Breast epithelium (tissue), 4 donors: ENCODE data around the gene RNU6-9. TPM values are rescaled to one million over a fixed set of nuclear protein-coding genes. Genes with fewer than 3 reads are reported as not detected.

Source experiments
- DNase-seq, 2 donors: peaks; one replicate each; pipeline ENCODE4 v3.0.0-alpha.2; 2019; ENCODE audit warnings: low spot score in 2 of 2
- H3K27ac ChIP-seq, 2 donors: fragments of 200-600 bp; sonication (generic) in 1 of 2; one replicate each; pipeline ENCODE4 v1.5.1; 2016 to 2019; ENCODE audit warnings: mild to moderate bottlenecking in 1 of 2
- H3K27me3 ChIP-seq, 2 donors: fragments of 200-600 bp; sonication (generic) in 1 of 2; one replicate each; pipeline versions ENCODE4 v1.5.1 to v1.6.0; 2017 to 2019; ENCODE audit warnings: control low read depth in 1 of 2, mild to moderate bottlenecking in 1 of 2
- H3K36me3 ChIP-seq: fragments of 200-600 bp; one replicate; pipeline ENCODE4 v1.5.1; 2019
- H3K4me1 ChIP-seq, 2 donors: fragments of 200-600 bp; sonication (generic); one replicate each; pipeline ENCODE4 v1.5.1; 2016 to 2019; ENCODE audit warnings: control low read depth in 1 of 2
- H3K4me3 ChIP-seq, 3 donors: fragments of 200-600 bp; sonication (generic); 1 replicate in 2 of 3; 2 replicates in 1 of 3; pipeline ENCODE4 v1.5.1; 2016 to 2019; ENCODE audit warnings: mild to moderate bottlenecking in 3 of 3, moderate library complexity in 2 of 3
- H3K9me3 ChIP-seq, 2 donors: fragments of 200-600 bp; sonication (generic) in 1 of 2; one replicate each; pipeline ENCODE4 v1.5.1; 2016 to 2019; ENCODE audit warnings: control low read depth in 1 of 2
- POLR2A ChIP-seq: fragments of 450-650 bp; IDR thresholded peaks from one replicate; pipeline ENCODE4 v1.6.1; 2016; ENCODE audit warnings: antibody characterized with exemption, mild to moderate bottlenecking, moderate library complexity
- POLR2AphosphoS5 ChIP-seq, 3 donors: sonication (generic); formaldehyde crosslinking; IDR thresholded peaks; one replicate each; pipeline ENCODE4 v1.6.1; 2017; ENCODE audit warnings: antibody characterized with exemption in 3 of 3
- intact Hi-C: fragments of 100-400 bp; cut with DNase I; formaldehyde crosslinking; loops from one replicate; pipeline ENCODE4 v1.15.1; 2023; ENCODE audit warnings: low total_unique reads
- total RNA-seq, 3 donors: library from RNA; depleted of rRNA; stranded (reverse); fragments of >200 nt; gene quantifications; one replicate each; pipeline ENCODE4 v1.1.0, GENCODE V29; 2016
- TF ChIP-seq, protein P1 (sequence below), 3 donors: fragments of 450-650 bp; IDR thresholded peaks; one replicate each; pipeline ENCODE4 v1.5.1; 2016 to 2017; ENCODE audit warnings: antibody characterized with exemption in 3 of 3, mild to moderate bottlenecking in 3 of 3, moderate library complexity in 3 of 3

RNU6-9 gene
- total RNA-seq, 3 donors from 2014 or later = not detected

DNA sequence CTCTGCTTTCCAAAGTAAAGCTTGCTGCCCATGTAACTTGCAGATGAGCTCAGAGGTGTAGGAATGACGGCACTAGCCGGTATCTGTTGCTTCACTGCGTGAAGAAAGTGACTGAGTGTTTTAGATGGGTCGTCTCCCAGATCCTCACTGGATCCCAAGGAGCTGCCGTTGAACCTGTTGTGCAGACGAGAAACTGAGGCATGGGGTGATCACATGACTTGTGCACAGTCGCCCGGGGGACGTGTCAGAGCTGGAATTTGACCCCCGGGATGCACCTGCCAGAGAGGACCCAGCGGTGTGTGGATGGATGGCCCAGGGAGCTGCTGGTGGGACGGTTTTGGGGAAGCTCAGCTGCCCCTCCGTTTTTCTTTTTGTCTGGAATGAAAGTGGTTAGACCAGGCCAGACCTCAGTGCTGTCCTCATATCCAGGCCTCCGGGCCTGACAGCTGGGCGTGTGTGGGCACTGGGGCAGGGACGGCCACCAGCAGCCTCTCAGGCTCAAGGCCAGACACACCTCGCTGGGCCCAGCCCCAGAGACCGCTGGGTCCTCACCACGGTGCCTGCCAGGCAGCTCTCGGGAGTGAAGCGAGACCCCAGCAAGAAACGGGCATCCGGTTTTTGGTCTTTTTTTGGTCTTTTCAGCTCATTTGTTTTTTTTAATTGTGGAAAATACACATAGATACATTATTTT is 45.1 kb downstream of the RNU6-9 start:
- Histone ChIP-seq H3K36me3 (no peaks in the 10 kb centered on the region), H3K9me3 (no peaks in the 10 kb centered on the region), H3K4me3 (no peak overlapping the region), H3K4me1 (peaks cover 1 to 8% of the 10 kb centered on the region in 2 donors), H3K27me3 (no peaks in the 10 kb centered on the region), H3K27ac (no peak overlapping the region)
- TF ChIP-seq, protein P1, sequence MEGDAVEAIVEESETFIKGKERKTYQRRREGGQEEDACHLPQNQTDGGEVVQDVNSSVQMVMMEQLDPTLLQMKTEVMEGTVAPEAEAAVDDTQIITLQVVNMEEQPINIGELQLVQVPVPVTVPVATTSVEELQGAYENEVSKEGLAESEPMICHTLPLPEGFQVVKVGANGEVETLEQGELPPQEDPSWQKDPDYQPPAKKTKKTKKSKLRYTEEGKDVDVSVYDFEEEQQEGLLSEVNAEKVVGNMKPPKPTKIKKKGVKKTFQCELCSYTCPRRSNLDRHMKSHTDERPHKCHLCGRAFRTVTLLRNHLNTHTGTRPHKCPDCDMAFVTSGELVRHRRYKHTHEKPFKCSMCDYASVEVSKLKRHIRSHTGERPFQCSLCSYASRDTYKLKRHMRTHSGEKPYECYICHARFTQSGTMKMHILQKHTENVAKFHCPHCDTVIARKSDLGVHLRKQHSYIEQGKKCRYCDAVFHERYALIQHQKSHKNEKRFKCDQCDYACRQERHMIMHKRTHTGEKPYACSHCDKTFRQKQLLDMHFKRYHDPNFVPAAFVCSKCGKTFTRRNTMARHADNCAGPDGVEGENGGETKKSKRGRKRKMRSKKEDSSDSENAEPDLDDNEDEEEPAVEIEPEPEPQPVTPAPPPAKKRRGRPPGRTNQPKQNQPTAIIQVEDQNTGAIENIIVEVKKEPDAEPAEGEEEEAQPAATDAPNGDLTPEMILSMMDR (IDR thresholded peaks at IDR 0.05) = no peak
- no peak for DNase-seq
- intact Hi-C loops = no loop called here

DNA sequence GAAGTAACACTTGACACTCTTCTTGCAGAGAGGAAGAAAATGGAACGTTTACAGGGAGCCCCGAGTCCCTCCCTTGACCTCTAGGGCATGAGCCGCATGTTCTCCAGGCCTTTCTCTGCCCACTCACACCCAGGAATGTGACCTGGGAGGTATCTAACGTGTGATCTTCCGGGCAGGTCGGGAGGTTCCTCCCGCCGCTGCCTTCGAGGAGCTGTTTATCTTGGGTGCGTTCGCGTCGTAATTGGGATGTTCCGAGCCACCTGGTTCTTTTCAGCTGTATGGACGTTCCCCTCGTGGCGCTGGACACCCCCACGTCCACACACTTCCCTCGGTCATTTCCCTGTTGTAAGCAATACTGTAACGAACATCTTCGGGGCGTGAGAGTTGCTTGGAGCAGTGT is 46.2 kb downstream of the RNU6-9 start:
- Histone ChIP-seq H3K27me3 (no peaks in the 10 kb centered on the region), H3K9me3 (no peaks in the 10 kb centered on the region), H3K27ac (no peak overlapping the region), H3K4me3 (no peak overlapping the region), H3K4me1 (peaks cover 0 to 6% of the 10 kb centered on the region in 2 donors), H3K36me3 (no peaks in the 10 kb centered on the region)
- TF ChIP-seq, protein P1 (IDR thresholded peaks at IDR 0.05) = no peak
- TF ChIP-seq POLR2AphosphoS5 (IDR thresholded peaks at IDR 0.05) (no peak), POLR2A (no peak)
- no peak for DNase-seq
- intact Hi-C loops = no loop called here

DNA sequence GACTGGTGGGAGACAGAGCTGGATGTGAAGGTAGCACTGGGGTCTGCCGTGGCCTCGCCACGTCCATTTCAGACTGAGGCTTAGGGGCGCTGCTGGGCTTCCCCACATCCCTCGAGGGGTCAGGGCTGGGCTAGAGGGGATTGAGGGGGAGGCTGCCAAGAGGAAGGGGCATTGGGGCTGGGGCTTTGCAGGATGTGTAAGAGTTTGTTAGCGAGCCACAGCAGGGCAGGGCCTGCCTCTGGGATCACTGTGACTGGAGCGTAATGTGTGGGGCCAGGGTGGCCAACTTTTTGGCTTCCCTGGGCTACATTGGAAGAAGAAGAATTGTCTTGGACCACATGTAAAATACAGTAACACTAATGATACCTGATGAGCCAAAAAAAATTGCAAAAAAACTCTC is 46.6 kb downstream of the RNU6-9 start:
- no peak for DNase-seq
- Histone ChIP-seq H3K4me3 (no peak overlapping the region), H3K27ac (peak overlapping the region in 1 of 2 donors; percentile 80), H3K36me3 (no peaks in the 10 kb centered on the region), H3K9me3 (no peaks in the 10 kb centered on the region), H3K27me3 (no peaks in the 10 kb centered on the region), H3K4me1 (peaks cover 0 to 5% of the 10 kb centered on the region in 2 donors)
- TF ChIP-seq POLR2AphosphoS5 (IDR thresholded peaks at IDR 0.05) = no peak
- TF ChIP-seq, protein P1 (IDR thresholded peaks at IDR 0.05) = no peak
- no peak for TF ChIP-seq POLR2A
- intact Hi-C loops = no loop called here

GRCh38 chr19:940591-941291 is 47.5 kb downstream of the RNU6-9 start:
- H3K27ac ChIP-seq = peak overlapping the region; percentile 76 to 80
- H3K27me3 ChIP-seq = no peaks in the 10 kb centered on the region
- peak overlapping the region in 2 of 3 donors; percentile 52 to 64 for H3K4me3 ChIP-seq
- no peaks in the 10 kb centered on the region for H3K9me3 ChIP-seq
- DNase-seq = peak; percentile 42 to 72
- intact Hi-C loops = no loop called here
- no peaks in the 10 kb centered on the region for H3K36me3 ChIP-seq
- peak in 1 of 3 donors; percentile 21 for TF ChIP-seq POLR2AphosphoS5 (IDR thresholded peaks at IDR 0.05)
- TF ChIP-seq, protein P1 (IDR thresholded peaks at IDR 0.05) = no peak
- peaks cover 0 to 5% of the 10 kb centered on the region in 2 donors for H3K4me1 ChIP-seq
